T-helper 1 cell treated with Interleukin-12 subunit alpha and Interleukin-12 subunit beta and Interleukin-4 antibody, amounts not matched to agents 30 μg/mL and 1 μg/mL, for 36 hours (primary cell): ENCODE measurements around the gene DISC1.
A peak's percentile ranks its signal among the peaks of the same experiment; 100 is the strongest.
"Not testable (repeated sequence)": the region's sequence is repeated elsewhere in the genome, so short reads cannot be mapped to it uniquely, and the experiment has no call there.

Experiments
- H3K27ac Mint-ChIP-seq: one replicate; pipeline ENCODE4 v1.8.0; 2021; ENCODE audit warnings: mild to moderate bottlenecking, mixed read lengths
- H3K27me3 Mint-ChIP-seq: one replicate; pipeline ENCODE4 v1.8.0; 2021; ENCODE audit warnings: low read depth, mixed read lengths
- H3K36me3 Mint-ChIP-seq: one replicate; pipeline ENCODE4 v1.8.0; 2021; ENCODE audit warnings: low read depth, mixed read lengths
- H3K4me1 Mint-ChIP-seq: one replicate; pipeline ENCODE4 v1.8.0; 2021; ENCODE audit warnings: low read depth, mixed read lengths
- H3K4me3 Mint-ChIP-seq: one replicate; pipeline ENCODE4 v1.8.0; 2021; ENCODE audit warnings: mild to moderate bottlenecking, moderate library complexity, mixed read lengths
- H3K9me3 Mint-ChIP-seq: one replicate; pipeline ENCODE4 v1.8.0; 2021; ENCODE audit warnings: mixed read lengths

DISC1 gene

DNA sequence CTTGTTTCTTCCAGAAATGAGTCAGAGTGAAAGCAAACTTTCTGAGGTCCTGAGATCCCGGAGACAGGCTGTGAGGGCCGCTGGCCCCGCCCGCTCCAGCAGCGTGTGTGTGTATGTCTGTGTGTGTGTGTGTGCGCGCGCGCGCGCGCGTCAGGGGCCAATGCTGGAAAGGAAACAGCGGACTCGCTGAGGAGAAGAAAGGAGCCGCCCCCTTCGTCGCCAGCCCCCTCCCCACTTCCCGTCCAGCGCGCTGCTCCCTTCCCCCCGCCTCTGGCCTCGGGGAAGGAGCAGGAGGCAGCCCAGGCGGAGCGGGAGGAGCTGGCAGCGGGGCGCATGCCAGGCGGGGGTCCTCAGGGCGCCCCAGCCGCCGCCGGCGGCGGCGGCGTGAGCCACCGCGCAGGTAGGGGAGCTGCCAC, at the start of gene DISC1:
DISC1 (plus strand) TSS at position 256 of the 416 bp plus-strand sequence; CDS start at position 334, 78 bp downstream.
- H3K4me1 Mint-ChIP-seq: peaks cover 23% of the 10 kb centered on the region
- H3K9me3 Mint-ChIP-seq: no peaks in the 10 kb centered on the region
- H3K4me3 Mint-ChIP-seq: peak within 1 kb of the TSS; percentile 84
- peaks cover 31% of the 10 kb centered on the region for H3K27me3 Mint-ChIP-seq
- H3K27ac Mint-ChIP-seq: peak within 1 kb of the TSS; percentile 82
- peaks cover 4% of the 10 kb centered on the region for H3K36me3 Mint-ChIP-seq

DNA sequence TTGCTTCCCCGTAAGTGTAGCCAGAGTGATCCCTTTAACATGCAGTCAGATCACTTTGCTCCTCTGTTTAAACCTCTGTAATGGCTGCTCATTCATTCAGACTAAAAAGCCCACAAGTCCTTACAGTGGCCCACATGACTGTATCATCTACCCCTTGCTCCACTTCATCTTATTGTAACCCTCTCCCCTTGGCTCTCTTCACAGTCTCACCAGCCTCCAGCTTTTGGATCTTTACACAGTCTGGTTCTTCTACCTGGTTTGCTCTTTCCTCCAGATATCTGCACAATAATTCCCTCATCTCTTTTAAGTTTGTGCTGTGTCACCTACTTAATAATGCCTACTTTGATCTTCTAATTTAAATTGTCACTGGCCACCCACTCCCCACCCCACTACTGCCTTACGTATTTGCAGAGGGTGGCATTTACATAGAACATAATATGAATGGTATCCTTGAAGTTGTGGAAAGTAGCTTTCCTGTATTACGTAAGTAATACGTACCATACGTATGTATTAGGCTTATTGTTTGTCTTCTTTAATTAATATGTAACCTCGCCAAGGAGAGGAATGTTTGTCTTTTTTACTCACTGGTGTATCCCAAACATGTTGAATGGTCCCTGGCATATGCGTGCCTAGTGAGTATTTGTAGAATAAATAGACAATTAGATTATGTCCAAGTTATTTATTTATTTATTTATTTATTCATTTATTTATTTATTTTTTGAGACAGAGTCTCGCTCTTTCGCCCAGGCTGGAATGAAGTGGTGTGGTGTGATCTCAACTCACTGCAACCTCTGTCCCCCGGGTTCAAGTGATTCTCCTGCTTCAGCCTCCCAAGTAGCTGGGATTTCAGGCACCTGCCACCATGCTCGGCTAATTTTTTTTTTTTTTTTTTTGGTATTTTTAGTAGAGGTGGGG, 49.5 kb upstream of the DISC1 start:
- H3K27ac Mint-ChIP-seq: no peak overlapping the region
- no peaks in the 10 kb centered on the region for H3K36me3 Mint-ChIP-seq
- no peaks in the 10 kb centered on the region for H3K27me3 Mint-ChIP-seq
- H3K4me3 Mint-ChIP-seq: no peak overlapping the region
- H3K9me3 Mint-ChIP-seq: no peaks in the 10 kb centered on the region
- no peaks in the 10 kb centered on the region for H3K4me1 Mint-ChIP-seq

DNA sequence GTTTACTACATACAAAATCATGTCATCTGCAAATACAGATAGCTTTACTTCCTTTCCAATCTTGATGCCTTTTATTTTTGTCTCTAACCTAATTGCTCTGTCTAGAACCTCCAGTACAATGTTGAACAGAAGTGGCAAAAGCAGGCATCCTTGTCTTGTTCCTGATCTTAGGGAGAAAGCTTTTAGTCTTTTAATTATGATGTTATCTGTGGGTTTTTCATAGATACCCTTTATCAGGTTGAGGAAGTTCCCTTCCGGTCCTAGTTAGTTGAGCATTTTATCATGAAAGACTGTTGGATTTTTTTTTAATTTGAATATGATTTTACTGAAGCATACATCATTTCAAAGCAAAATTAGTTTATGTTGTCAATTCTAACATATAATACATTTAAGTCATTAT, 45.7 kb upstream of the DISC1 start:
- Mint-ChIP-seq H3K27me3 (no peaks in the 10 kb centered on the region), H3K9me3 (no peaks in the 10 kb centered on the region), H3K36me3 (no peaks in the 10 kb centered on the region), H3K4me3 (no peak overlapping the region), H3K4me1 (no peaks in the 10 kb centered on the region), H3K27ac (no peak overlapping the region)

DNA sequence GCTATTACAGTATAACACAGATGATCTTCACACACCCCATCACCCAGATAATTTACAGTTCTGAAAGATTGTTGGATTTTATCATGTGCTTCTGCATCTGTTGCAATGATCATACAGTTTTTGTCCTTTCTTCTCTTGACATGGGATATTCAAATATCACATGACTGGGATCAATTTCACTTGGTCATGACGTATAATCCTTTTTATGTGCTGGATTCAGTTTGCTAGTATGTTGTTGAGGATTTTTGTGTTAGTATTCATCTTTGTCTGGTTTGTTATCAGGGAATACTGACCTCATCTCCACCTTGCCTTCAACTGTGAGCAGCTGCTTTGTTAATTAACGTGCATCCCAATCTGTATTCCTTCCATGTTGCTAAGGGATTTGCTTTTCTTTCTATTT, 44.7 kb upstream of the DISC1 start:
- Mint-ChIP-seq H3K4me1 (no peaks in the 10 kb centered on the region), H3K9me3 (no peaks in the 10 kb centered on the region), H3K27ac (no peak overlapping the region), H3K4me3 (no peak overlapping the region), H3K36me3 (no peaks in the 10 kb centered on the region), H3K27me3 (no peaks in the 10 kb centered on the region)

DNA sequence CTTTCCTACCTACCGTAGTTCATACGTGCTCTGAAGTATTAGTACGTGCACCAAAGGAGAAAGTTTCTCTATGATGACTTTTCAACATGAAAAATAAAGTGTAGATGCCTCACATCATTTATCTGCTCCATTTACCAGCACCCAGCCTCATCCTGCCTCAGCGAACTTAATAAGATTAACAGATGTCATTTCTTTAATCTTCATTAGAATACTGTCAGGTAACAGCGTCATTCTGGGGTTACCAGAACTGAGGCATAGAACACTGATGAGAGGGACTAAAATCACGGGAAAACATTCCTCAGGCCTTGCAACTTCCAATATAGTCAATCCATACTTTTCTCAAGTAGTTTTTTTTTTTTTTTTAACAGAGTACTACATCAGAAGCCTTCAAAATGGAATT, 43.2 kb upstream of the DISC1 start:
- H3K4me1 Mint-ChIP-seq: no peaks in the 10 kb centered on the region
- H3K27ac Mint-ChIP-seq: no peak overlapping the region
- no peak overlapping the region for H3K4me3 Mint-ChIP-seq
- no peaks in the 10 kb centered on the region for H3K27me3 Mint-ChIP-seq
- H3K36me3 Mint-ChIP-seq: no peaks in the 10 kb centered on the region
- H3K9me3 Mint-ChIP-seq: no peaks in the 10 kb centered on the region

DNA sequence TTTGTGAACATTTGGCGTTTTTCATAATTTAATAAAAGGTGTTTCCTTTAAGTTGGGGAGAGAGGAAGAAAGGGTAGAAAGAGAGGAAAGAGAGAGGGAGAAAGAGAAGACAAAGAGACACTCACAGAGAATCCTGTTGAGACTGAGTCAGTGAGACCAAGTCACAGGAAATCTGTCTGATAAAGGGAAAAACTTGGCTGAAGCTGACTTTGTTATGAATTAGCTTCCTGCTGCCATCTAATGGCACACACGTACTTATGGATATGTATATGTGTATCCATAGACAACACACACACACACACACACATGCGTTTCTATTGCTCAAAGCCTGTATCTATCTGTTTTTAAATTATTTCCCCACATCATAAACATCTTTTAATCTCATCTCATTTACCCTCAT, 42.5 kb upstream of the DISC1 start:
- Mint-ChIP-seq H3K27ac (no peak overlapping the region), H3K27me3 (no peaks in the 10 kb centered on the region), H3K9me3 (no peaks in the 10 kb centered on the region), H3K4me3 (no peak overlapping the region), H3K36me3 (no peaks in the 10 kb centered on the region), H3K4me1 (no peaks in the 10 kb centered on the region)

DNA sequence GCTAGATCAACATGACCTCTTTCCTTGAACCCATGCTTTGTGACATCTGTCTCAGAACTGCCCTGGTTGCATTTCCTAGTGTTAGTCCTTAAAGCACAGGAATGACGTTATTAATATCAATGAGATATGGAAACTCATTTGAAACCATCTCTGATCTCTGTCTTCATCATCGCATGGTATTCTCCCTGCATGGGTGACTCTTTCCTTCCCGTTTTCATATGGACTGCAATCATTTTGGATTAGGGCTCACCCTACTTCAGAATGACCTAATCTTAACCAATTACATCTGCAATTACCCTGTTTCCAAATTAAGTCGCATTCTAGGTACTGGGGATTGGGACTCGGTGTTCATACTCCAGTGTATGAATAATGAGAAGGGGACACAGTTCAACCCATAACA, 41.7 kb upstream of the DISC1 start:
- Mint-ChIP-seq H3K27me3 (no peaks in the 10 kb centered on the region), H3K36me3 (no peaks in the 10 kb centered on the region), H3K27ac (no peak overlapping the region), H3K4me3 (no peak overlapping the region), H3K9me3 (no peaks in the 10 kb centered on the region), H3K4me1 (no peaks in the 10 kb centered on the region)

DNA sequence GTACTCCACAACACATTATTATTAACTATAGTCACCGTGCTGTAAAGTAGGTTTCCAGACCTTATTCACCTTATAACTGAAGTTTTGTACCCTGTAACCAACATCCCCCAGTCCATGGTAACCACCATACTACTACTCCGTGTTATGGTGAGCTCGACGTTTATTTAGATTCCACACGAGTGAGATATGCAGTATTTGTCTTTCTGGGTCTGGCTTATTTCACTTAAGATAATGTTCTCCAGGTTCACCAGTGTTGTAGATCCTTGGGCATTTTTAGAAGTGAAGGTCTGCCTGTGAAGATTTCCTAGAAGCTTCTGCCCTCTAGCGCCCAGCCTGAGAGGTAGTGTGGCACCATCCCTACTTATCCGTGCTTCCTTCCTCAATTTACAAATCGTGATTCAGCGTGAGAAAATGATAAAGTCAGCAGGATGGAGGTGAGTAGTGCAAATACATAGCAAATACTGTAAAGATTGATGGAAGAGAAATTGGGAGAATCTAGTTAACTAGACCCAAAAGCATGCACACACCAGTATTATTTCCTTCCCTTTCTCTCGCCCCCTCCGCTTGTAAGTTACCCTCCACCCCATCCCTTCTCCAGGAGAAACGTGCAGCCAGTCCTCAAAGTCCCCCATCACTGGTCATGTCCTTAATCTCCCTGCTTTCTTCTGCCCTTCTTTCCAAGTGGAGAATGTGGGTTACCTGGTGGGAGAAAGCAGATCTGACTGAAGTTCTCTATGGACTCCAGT, 36.0 kb upstream of the DISC1 start:
- Mint-ChIP-seq H3K4me1 (peaks cover 7% of the 10 kb centered on the region), H3K9me3 (no peaks in the 10 kb centered on the region), H3K27ac (no peak overlapping the region), H3K27me3 (peaks cover 3% of the 10 kb centered on the region), H3K36me3 (no peaks in the 10 kb centered on the region), H3K4me3 (no peak overlapping the region)

DNA sequence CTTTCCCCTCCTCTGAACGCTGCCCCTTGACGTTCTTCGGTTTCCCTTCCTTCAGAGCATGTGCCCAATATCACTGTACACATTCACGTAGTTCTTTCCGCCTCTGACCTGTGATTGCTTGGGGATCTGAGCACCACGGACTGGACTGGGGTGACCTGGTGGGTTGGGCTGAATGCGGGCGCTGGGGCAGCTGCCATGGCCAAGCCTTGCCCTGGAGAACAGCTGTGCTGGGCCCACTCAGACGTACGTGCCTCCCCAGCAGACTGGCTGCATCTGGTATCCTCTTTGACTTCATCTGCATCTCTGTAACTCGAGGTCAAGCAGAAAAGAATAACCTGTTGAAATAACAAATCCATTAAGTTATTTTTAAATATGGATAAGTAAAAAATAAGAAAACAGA, 35.1 kb upstream of the DISC1 start:
- Mint-ChIP-seq H3K27ac (no peak overlapping the region), H3K9me3 (no peaks in the 10 kb centered on the region), H3K27me3 (peaks cover 3% of the 10 kb centered on the region), H3K4me1 (peaks cover 15% of the 10 kb centered on the region), H3K36me3 (no peaks in the 10 kb centered on the region), H3K4me3 (no peak overlapping the region)

DNA sequence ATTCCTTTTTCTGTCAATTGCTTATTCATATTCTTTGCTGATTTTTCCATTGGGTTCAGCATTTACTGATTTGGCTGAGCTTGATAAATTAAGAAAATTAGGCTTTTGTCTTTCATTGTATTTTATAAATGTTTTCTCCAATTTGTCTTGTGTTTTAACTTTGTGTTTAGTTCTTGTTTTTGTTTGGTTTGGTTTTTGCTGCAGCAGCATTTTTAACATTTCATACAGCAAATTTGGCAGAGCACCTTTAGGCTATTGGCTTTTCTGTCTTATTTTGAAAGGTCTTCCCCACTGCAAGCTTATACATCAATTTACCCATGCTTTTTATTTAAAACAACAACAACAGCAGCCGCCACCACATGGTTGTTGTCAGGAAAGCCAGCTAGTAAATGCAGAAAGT, 33.8 kb upstream of the DISC1 start:
- peaks cover 3% of the 10 kb centered on the region for H3K27me3 Mint-ChIP-seq
- H3K9me3 Mint-ChIP-seq: no peaks in the 10 kb centered on the region
- H3K27ac Mint-ChIP-seq: no peak overlapping the region
- H3K36me3 Mint-ChIP-seq: no peaks in the 10 kb centered on the region
- peaks cover 19% of the 10 kb centered on the region for H3K4me1 Mint-ChIP-seq
- H3K4me3 Mint-ChIP-seq: no peak overlapping the region

DNA sequence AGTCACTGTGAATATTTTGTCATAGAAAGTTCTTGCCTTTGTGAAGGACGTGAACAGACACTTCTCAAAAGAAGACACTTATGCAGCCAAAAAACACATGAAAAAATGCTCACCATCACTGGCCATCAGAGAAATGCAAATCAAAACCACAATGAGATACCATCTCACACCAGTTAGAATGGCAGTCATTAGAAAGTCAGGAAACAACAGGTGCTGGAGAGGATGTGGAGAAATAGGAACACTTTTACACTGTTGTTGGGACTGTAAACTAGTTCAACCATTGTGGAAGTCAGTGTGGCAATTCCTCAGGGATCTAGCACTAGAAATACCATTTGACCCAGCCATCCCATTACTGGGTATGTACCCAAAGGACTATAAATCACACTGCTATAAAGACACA, 33.3 kb upstream of the DISC1 start:
- not testable (repeated sequence) for H3K36me3 Mint-ChIP-seq, H3K9me3 Mint-ChIP-seq, H3K27ac Mint-ChIP-seq, H3K4me3 Mint-ChIP-seq, H3K27me3 Mint-ChIP-seq
- H3K4me1 Mint-ChIP-seq: peaks cover 19% of the 10 kb centered on the region

DNA sequence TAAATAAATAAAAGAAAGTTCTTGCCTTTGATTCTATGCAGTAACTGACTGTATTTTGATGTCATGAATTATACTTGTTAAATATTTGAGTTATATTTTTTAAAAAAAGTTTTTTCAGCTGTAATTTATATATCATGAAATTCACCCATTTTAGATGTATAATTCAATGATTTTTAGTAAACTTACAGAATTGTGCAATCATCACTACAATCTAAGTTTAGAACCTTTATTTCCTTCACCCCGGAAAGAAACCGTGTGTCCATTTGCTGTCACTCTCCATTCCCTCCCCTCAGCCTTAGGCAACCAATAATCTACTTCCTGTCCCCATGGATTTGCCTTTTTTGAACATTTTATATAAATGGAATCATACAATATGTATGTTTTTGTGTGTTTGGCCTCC, 32.5 kb upstream of the DISC1 start:
- Mint-ChIP-seq H3K27me3 (peaks cover 3% of the 10 kb centered on the region), H3K9me3 (no peaks in the 10 kb centered on the region), H3K36me3 (no peaks in the 10 kb centered on the region), H3K27ac (no peak overlapping the region), H3K4me1 (peaks cover 19% of the 10 kb centered on the region), H3K4me3 (no peak overlapping the region)

DNA sequence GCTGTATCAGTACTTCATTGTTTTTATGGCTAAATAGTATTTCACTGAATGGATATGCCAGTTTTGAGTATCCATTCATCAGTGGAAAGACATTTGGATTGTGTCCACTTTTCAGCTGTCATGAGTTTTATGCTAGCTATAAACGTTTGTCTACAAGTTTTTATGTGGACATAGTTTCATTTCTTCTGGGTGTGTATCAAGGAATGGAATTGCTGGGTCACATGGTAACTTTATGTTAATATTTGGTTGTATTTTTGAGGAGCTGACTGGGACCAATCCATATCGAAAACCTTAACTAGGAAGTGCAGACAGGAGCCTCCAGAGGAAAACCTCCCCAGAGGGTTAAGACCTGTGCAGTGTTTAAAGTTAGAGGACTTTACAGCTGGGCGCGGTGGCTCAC, 31.8 kb upstream of the DISC1 start:
- peaks cover 19% of the 10 kb centered on the region for H3K4me1 Mint-ChIP-seq
- H3K27ac Mint-ChIP-seq: no peak overlapping the region
- H3K4me3 Mint-ChIP-seq: no peak overlapping the region
- H3K36me3 Mint-ChIP-seq: no peaks in the 10 kb centered on the region
- no peaks in the 10 kb centered on the region for H3K9me3 Mint-ChIP-seq
- H3K27me3 Mint-ChIP-seq: peaks cover 3% of the 10 kb centered on the region

DNA sequence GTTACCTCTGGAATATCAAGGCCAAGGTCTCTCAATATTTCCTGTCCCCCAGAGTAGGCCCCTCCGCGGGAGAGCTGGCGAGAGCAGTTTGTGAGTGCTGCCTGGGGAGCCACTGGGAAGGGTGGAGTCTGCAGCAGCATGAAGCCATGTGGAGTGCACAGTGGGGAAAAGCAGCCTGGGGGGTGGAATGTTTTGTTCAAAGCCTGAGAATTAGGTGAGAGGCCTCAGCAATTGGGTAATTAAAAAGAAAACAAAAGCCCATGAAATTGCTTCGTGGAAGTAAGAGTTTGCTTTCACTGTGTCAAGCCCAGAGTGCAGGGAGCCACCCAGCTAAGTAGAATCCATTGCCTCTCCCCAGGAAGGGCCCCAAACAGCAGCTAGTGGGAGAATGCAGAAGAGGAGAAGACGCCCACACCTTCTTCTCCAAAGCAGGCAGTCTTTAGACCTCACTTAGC, 30.2 kb upstream of the DISC1 start:
- Mint-ChIP-seq H3K4me1 (peaks cover 12% of the 10 kb centered on the region), H3K27ac (no peak overlapping the region), H3K36me3 (no peaks in the 10 kb centered on the region), H3K4me3 (no peak overlapping the region), H3K9me3 (no peaks in the 10 kb centered on the region), H3K27me3 (peaks cover 3% of the 10 kb centered on the region)

DNA sequence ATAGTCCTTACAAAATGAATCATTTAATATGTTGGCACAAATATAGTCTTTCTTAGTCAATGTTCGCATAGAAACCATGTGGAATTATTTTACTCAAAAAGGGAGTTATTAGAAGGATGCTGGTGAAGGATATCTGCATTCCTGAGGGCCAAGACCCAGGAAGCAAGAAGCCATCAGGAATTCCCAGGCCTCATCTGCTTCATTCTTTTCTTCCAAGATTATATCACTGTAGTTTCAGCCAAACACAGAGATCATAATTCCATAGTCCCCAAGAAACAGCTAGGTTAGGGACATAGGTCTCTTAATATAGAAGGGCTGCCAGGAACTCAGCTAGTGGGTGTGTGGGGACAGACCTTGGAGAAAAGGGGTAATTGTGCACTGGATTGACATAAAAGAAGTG, 28.6 kb upstream of the DISC1 start:
- H3K27me3 Mint-ChIP-seq: peaks cover 2% of the 10 kb centered on the region
- peaks cover 12% of the 10 kb centered on the region for H3K4me1 Mint-ChIP-seq
- no peaks in the 10 kb centered on the region for H3K36me3 Mint-ChIP-seq
- no peak overlapping the region for H3K27ac Mint-ChIP-seq
- no peaks in the 10 kb centered on the region for H3K9me3 Mint-ChIP-seq
- no peak overlapping the region for H3K4me3 Mint-ChIP-seq
